Endothelial cell (in vitro differentiated cells): ENCODE data around the gene MEF2A. TPM values are rescaled to one million over a fixed set of nuclear protein-coding genes. Genes with fewer than 3 reads are reported as not detected.
"Not testable (repeated sequence)": the region's sequence is repeated elsewhere in the genome, so short reads cannot be mapped to it uniquely, and the experiment has no call there.

Experiments
- DNase-seq: peaks from one replicate; pipeline ENCODE4 v3.0.0; 2021; ENCODE audit warnings: low spot score
- H3K27ac Mint-ChIP-seq: one replicate; pipeline ENCODE4 v1.8.0; 2021; ENCODE audit warnings: mixed read lengths, inconsistent platforms; ENCODE audit not compliant: unreplicated experiment
- H3K27me3 Mint-ChIP-seq: one replicate; pipeline ENCODE4 v1.8.0; 2021; ENCODE audit warnings: mild to moderate bottlenecking, moderate library complexity, mixed read lengths, inconsistent platforms; ENCODE audit not compliant: unreplicated experiment
- H3K36me3 Mint-ChIP-seq: one replicate; pipeline ENCODE4 v1.8.0; 2021; ENCODE audit warnings: mild to moderate bottlenecking, low read depth, mixed read lengths, inconsistent platforms; ENCODE audit not compliant: unreplicated experiment
- H3K4me1 Mint-ChIP-seq: one replicate; pipeline ENCODE4 v1.8.0; 2021; ENCODE audit warnings: mild to moderate bottlenecking, mixed read lengths, inconsistent platforms; ENCODE audit not compliant: unreplicated experiment
- H3K4me3 Mint-ChIP-seq: one replicate; pipeline ENCODE4 v1.8.0; 2021; ENCODE audit warnings: mild to moderate bottlenecking, mixed read lengths, inconsistent platforms; ENCODE audit not compliant: unreplicated experiment
- H3K9me3 Mint-ChIP-seq: one replicate; pipeline ENCODE4 v1.8.0; 2021; ENCODE audit warnings: mixed read lengths, inconsistent platforms; ENCODE audit not compliant: unreplicated experiment
- long read RNA-seq: library from polyadenylated mRNA; unstranded; transcript quantifications from one replicate; pipeline ENCODE4 v2.0.0, GENCODE V29; 2020; ENCODE audit not compliant: unreplicated experiment
- total RNA-seq: library from RNA; stranded (reverse); fragmentation: NEBNext Ultra II Directional; extraction: Animal tissue kit (Norgen Biotek cat#: 25700); gene quantifications from one replicate; pipeline ENCODE4 v1.2.1, GENCODE V29; 2021; ENCODE audit not compliant: unreplicated experiment
- TF ChIP-seq, protein P1 (sequence below): fragments of 200-600 bp; sonication (generic); IDR thresholded peaks from one replicate; pipeline ENCODE4 v1.5.0; 2021; ENCODE audit warnings: antibody characterized with exemption; ENCODE audit not compliant: unreplicated experiment

The MEF2A gene
- 43.5 TPM for total RNA-seq
- long read RNA-seq, full-length matches to known transcripts, result 1 of 6 reads
- long read RNA-seq, partial matches to known transcripts, result 1 of 6 reads
- long read RNA-seq, other reads (novel, unspliced or antisense), result 4 of 6 reads

- TF ChIP-seq, protein P1, sequence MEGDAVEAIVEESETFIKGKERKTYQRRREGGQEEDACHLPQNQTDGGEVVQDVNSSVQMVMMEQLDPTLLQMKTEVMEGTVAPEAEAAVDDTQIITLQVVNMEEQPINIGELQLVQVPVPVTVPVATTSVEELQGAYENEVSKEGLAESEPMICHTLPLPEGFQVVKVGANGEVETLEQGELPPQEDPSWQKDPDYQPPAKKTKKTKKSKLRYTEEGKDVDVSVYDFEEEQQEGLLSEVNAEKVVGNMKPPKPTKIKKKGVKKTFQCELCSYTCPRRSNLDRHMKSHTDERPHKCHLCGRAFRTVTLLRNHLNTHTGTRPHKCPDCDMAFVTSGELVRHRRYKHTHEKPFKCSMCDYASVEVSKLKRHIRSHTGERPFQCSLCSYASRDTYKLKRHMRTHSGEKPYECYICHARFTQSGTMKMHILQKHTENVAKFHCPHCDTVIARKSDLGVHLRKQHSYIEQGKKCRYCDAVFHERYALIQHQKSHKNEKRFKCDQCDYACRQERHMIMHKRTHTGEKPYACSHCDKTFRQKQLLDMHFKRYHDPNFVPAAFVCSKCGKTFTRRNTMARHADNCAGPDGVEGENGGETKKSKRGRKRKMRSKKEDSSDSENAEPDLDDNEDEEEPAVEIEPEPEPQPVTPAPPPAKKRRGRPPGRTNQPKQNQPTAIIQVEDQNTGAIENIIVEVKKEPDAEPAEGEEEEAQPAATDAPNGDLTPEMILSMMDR, result no peak
- peak; percentile 94 for DNase-seq
- Mint-ChIP-seq H3K4me3 (peak within 1 kb of the TSS; percentile 99), H3K9me3 (no peaks in the 10 kb centered on the region), H3K4me1 (peaks cover 48% of the 10 kb centered on the region), H3K27ac (peak within 1 kb of the TSS; percentile 97), H3K27me3 (peaks cover 7% of the 10 kb centered on the region), H3K36me3 (no peaks in the 10 kb centered on the region)
Observed at GRCh38 chr15:99565299-99566156, at the start of gene MEF2A. TSS of gene MEF2A (plus strand) at chr15:99565984. CDS start at chr15:99633120, 67,136 bp downstream.

GRCh38 chr15:99518191-99518590 is 47.6 kb upstream of the MEF2A start:
- Mint-ChIP-seq H3K9me3 (no peaks in the 10 kb centered on the region), H3K4me3 (no peak overlapping the region), H3K27ac (no peak overlapping the region), H3K4me1 (no peaks in the 10 kb centered on the region), H3K36me3 (no peaks in the 10 kb centered on the region), H3K27me3 (no peaks in the 10 kb centered on the region)
- no peak for DNase-seq
- TF ChIP-seq, protein P1, result no peak

GRCh38 chr15:99519366-99519765 is 46.4 kb upstream of the MEF2A start:
- H3K27me3 Mint-ChIP-seq, DNase-seq, H3K4me1 Mint-ChIP-seq, H3K27ac Mint-ChIP-seq, H3K4me3 Mint-ChIP-seq, H3K36me3 Mint-ChIP-seq, H3K9me3 Mint-ChIP-seq: not testable (repeated sequence)

GRCh38 chr15:99522288-99522687 is 43.5 kb upstream of the MEF2A start:
- no peak overlapping the region for H3K27ac Mint-ChIP-seq
- H3K36me3 Mint-ChIP-seq, result no peaks in the 10 kb centered on the region
- H3K27me3 Mint-ChIP-seq, result no peaks in the 10 kb centered on the region
- H3K9me3 Mint-ChIP-seq, result no peaks in the 10 kb centered on the region
- DNase-seq, result no peak
- no peak overlapping the region for H3K4me3 Mint-ChIP-seq
- TF ChIP-seq, protein P1, result no peak
- H3K4me1 Mint-ChIP-seq, result no peaks in the 10 kb centered on the region

- DNase-seq, result no peak
- no peaks in the 10 kb centered on the region for H3K4me1 Mint-ChIP-seq
- no peaks in the 10 kb centered on the region for H3K36me3 Mint-ChIP-seq
- no peak overlapping the region for H3K27ac Mint-ChIP-seq
- no peaks in the 10 kb centered on the region for H3K27me3 Mint-ChIP-seq
- no peaks in the 10 kb centered on the region for H3K9me3 Mint-ChIP-seq
- H3K4me3 Mint-ChIP-seq, result no peak overlapping the region
- TF ChIP-seq, protein P1, result no peak
Observed at GRCh38 chr15:99526176-99526575, 39.6 kb upstream of the MEF2A start.
